Stimulated activated naive CD4-positive, alpha-beta T cell (primary cell): Measurements from ENCODE around the gene PRKAG2.

Source experiments
- DNase-seq, 6 experiments: peaks; one replicate each; lab custom pipeline; 2025; lab: John Stamatoyannopoulos, UW

The PRKAG2 gene

GRCh38 chr7:151710646-151711434, 166.1 kb downstream of the PRKAG2 start:
- DNase-seq, result no peak

GRCh38 chr7:151710121-151710640, 166.7 kb downstream of the PRKAG2 start:
- no peak for DNase-seq

- DNase-seq, result no peak
These were observed 167.5 kb downstream of the PRKAG2 start for GRCh38 chr7:151709141-151710038.

GRCh38 chr7:151708610-151709009, 168.3 kb downstream of the PRKAG2 start:
- no peak for DNase-seq

- no peak for DNase-seq
These were observed 169.2 kb downstream of the PRKAG2 start for GRCh38 chr7:151707757-151708156.

GRCh38 chr7:151707105-151707469, 169.8 kb downstream of the PRKAG2 start:
- DNase-seq, result no peak

- DNase-seq, result no peak
These were observed 170.4 kb downstream of the PRKAG2 start for GRCh38 chr7:151706277-151707104.

GRCh38 chr7:151705636-151706276, 171.2 kb downstream of the PRKAG2 start:
- peak in 2 of 6 experiments; percentile 4 to 10 for DNase-seq

GRCh38 chr7:151704960-151705635, 171.8 kb downstream of the PRKAG2 start:
- DNase-seq, result no peak

- DNase-seq, result no peak
These were observed 172.5 kb downstream of the PRKAG2 start for GRCh38 chr7:151704299-151704959.

- no peak for DNase-seq
These were observed 174.0 kb downstream of the PRKAG2 start for GRCh38 chr7:151702961-151703360.

- no peak for DNase-seq
These were observed 176.2 kb downstream of the PRKAG2 start for GRCh38 chr7:151700586-151701165.

- DNase-seq, result no peak
These were observed 177.0 kb downstream of the PRKAG2 start for GRCh38 chr7:151699928-151700319.

- no peak for DNase-seq
These were observed 177.6 kb downstream of the PRKAG2 start for GRCh38 chr7:151699147-151699927.

GRCh38 chr7:151697942-151698341, 179.0 kb downstream of the PRKAG2 start:
- no peak for DNase-seq

GRCh38 chr7:151697515-151697895, 179.4 kb downstream of the PRKAG2 start:
- no peak for DNase-seq

- DNase-seq, result no peak
These were observed 180.0 kb downstream of the PRKAG2 start for GRCh38 chr7:151696721-151697514.

GRCh38 chr7:151695951-151696541, 180.9 kb downstream of the PRKAG2 start:
- DNase-seq, result no peak
